Naive thymus-derived CD4-positive, alpha-beta T cell (primary cell): Measurements from ENCODE around the gene KCNK16. TPM values are rescaled to one million over a fixed set of nuclear protein-coding genes. Genes with fewer than 3 reads are reported as not detected.

ENCODE experiments used
- ATAC-seq: fragments of 150-1000 bp; cut with Tn5 transposase; 2 replicates; pipeline ENCODE4 v1.10.0; 2021; ENCODE audit warnings: mild to moderate bottlenecking, moderate library complexity
- CTCF ChIA-PET: fragments of 350-600 bp; sonication (Branson Sonifier 250); formaldehyde crosslinking; loops from one replicate; lab custom pipeline; 2021; ENCODE audit warnings: antibody characterized with exemption; lab: Charles Lee
- POLR2A ChIA-PET: fragments of 350-600 bp; sonication (Branson Sonifier 250); formaldehyde crosslinking; loops from one replicate; lab custom pipeline; 2021; ENCODE audit warnings: antibody characterized with exemption, inconsistent platforms; lab: Charles Lee
- DNase-seq, 9 donors: peaks; one replicate each; pipeline versions ENCODE4 v3.0.0 to v3.0.0-alpha.2; 2020 to 2022; ENCODE audit warnings: mixed read lengths in 1 of 9
- H3K27ac ChIP-seq: one replicate; pipeline ENCODE4 v1.7.0; 2013; ENCODE audit warnings: mild to moderate bottlenecking, low read depth, low read length, moderate library complexity
- H3K27me3 ChIP-seq, 2 donors: one replicate each; pipeline ENCODE4 v1.7.0; 2013; ENCODE audit warnings: low read length in 2 of 2, mild to moderate bottlenecking in 2 of 2, moderate library complexity in 2 of 2; ENCODE audit not compliant: control insufficient read depth in 2 of 2, insufficient read depth in 2 of 2
- H3K36me3 ChIP-seq, 3 experiments: 1 replicate in 2 of 3; 2 replicates in 1 of 3; pipeline ENCODE4 v1.7.0; 2013; ENCODE audit warnings: low read length in 3 of 3, mild to moderate bottlenecking in 3 of 3, moderate library complexity in 1 of 3; ENCODE audit not compliant: insufficient read depth in 3 of 3, control insufficient read depth in 2 of 3
- H3K4me1 ChIP-seq, 2 donors: one replicate each; pipeline ENCODE4 v1.7.0; 2013; ENCODE audit warnings: low read length in 2 of 2, mild to moderate bottlenecking in 2 of 2, moderate library complexity in 1 of 2; ENCODE audit not compliant: control insufficient read depth in 2 of 2, insufficient read depth in 2 of 2
- H3K4me3 ChIP-seq: 2 replicates; pipeline ENCODE4 v1.7.0; 2013; ENCODE audit warnings: mild to moderate bottlenecking, low read length
- H3K9me3 ChIP-seq, 3 experiments: 1 replicate in 2 of 3; 2 replicates in 1 of 3; pipeline ENCODE4 v1.7.0; 2013; ENCODE audit warnings: low read length in 3 of 3; ENCODE audit not compliant: control insufficient read depth in 2 of 3
- H3K27ac Mint-ChIP-seq, 9 donors: one replicate each; pipeline ENCODE4 v1.8.0; 2020 to 2022; ENCODE audit warnings: mixed read lengths in 9 of 9, mild to moderate bottlenecking in 8 of 9, moderate library complexity in 5 of 9, inconsistent platforms in 2 of 9
- H3K27me3 Mint-ChIP-seq, 5 donors: one replicate each; pipeline ENCODE4 v1.8.0; 2021 to 2022; ENCODE audit warnings: mixed read lengths in 5 of 5, mild to moderate bottlenecking in 1 of 5
- H3K36me3 Mint-ChIP-seq, 5 donors: one replicate each; pipeline ENCODE4 v1.8.0; 2020 to 2022; ENCODE audit warnings: mixed read lengths in 5 of 5, mild to moderate bottlenecking in 3 of 5, inconsistent platforms in 1 of 5
- H3K4me1 Mint-ChIP-seq, 7 donors: one replicate each; pipeline ENCODE4 v1.8.0; 2020 to 2022; ENCODE audit warnings: mixed read lengths in 7 of 7, mild to moderate bottlenecking in 3 of 7, inconsistent platforms in 1 of 7
- H3K4me3 Mint-ChIP-seq, 10 donors: one replicate each; pipeline ENCODE4 v1.8.0; 2020 to 2022; ENCODE audit warnings: mild to moderate bottlenecking in 10 of 10, mixed read lengths in 10 of 10, moderate library complexity in 6 of 10, inconsistent platforms in 2 of 10
- H3K9me3 Mint-ChIP-seq, 11 donors: one replicate each; pipeline ENCODE4 v1.8.0; 2020 to 2022; ENCODE audit warnings: mixed read lengths in 11 of 11, mild to moderate bottlenecking in 4 of 11, inconsistent platforms in 1 of 11, moderate library complexity in 1 of 11
- intact Hi-C, 2 donors: fragments of 100-400 bp; cut with micrococcal nuclease; formaldehyde crosslinking; loops; one replicate each; pipeline ENCODE4 v1.15.1; 2023
- polyA plus RNA-seq, 2 donors: library from polyadenylated mRNA; unstranded; fragments of 300-500 nt; fragmentation: Illumina TruSeq; gene quantifications; one replicate each; pipeline ENCODE4 v1.2.3, GENCODE V29; 2021
- total RNA-seq, 6 experiments: library from RNA in 5 of 6; stranded (reverse) in 5 of 6; gene quantifications; 1 replicate in 5 of 6; 2 replicates in 1 of 6; pipeline ENCODE4 v1.2.3 and lab custom pipeline; 2021 to 2026

Gene KCNK16
- total and polyA plus RNA-seq, 7 experiments from 2014 or later, result not detected

DNA sequence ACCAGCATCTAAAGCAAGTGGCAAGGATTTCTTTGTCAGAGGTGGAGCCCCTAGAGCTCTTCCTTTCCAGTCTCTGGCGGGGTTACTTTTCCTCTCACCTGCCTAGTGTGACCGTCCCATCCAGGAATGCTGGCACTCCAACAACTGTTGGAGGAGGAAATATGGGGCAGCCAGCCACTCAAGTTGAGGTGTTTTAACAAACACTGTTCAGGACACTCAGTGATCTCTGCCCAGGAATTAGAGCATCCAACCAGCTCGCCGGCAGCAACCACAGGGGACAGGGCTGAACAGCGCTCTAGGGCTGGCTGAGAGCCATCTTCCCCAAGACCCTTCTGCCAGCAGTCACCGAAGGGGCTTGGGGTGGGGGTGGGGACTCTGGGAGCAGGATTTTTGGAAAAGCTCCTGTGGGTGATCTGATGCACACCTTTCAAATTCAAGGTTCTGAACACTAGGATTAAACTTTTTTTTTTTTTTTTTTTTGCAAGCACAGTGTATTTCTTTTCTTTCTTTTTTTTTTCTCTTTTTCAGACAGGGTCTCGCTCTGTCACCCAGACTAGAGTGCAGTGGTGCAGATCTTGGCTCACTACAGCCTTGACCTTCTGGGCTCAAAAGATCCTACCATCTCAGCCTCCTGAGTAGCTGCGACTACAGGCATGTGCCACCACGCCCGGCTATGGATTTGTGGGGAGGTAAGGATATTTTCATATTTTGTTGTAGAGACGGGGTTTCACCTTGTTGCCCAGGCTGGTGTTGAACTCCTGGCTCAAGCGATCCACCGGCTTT, 28.4 kb upstream of the KCNK16 start:
- intact Hi-C loops, result no loop called here
- Mint-ChIP-seq H3K27me3 (peaks cover 0 to 5% (median 0%) of the 10 kb centered on the region in 5 donors), H3K27ac (no peak overlapping the region), H3K4me3 (no peak overlapping the region), H3K9me3 (no peaks in the 10 kb centered on the region), H3K36me3 (no peaks in the 10 kb centered on the region), H3K4me1 (peaks cover 0 to 4% (median 0%) of the 10 kb centered on the region in 7 donors)
- ATAC-seq, result no peak
- no peaks in the 10 kb centered on the region for H3K9me3 ChIP-seq
- DNase-seq, result no peak
- ChIA-PET CTCF (no interaction called here), POLR2A (no interaction called here)
- no peaks in the 10 kb centered on the region for H3K4me1 ChIP-seq
- no peaks in the 10 kb centered on the region for H3K36me3 ChIP-seq
- no peak overlapping the region for H3K4me3 ChIP-seq
- H3K27me3 ChIP-seq, result no peaks in the 10 kb centered on the region
- H3K27ac ChIP-seq, result no peak overlapping the region

DNA sequence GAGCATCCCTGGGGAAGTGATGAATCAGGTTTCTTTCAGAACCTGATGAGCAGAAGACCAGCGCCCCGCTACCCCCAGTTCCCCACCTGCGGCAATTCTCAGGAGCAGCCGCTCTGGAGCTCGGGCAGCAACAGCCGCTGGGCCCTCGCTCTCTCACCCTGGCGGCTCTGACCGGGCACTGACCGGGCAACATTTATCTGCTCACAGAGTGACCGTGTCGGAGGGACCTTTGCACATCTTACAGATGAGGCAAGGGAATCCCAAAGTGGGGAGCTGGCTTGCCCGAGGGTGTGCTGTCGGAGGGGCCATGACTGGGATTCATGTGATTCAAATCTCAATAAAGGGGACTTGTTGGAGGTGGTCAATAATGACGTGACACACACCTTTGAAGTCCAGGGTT, 26.2 kb upstream of the KCNK16 start:
- intact Hi-C loops, result loop anchor here (1.0 to 10.0 kb wide), 7 partner anchors 959 to 1969 kb away; partner anchors contain the start of gene UNC5CL (in 1 of the 2)

DNA sequence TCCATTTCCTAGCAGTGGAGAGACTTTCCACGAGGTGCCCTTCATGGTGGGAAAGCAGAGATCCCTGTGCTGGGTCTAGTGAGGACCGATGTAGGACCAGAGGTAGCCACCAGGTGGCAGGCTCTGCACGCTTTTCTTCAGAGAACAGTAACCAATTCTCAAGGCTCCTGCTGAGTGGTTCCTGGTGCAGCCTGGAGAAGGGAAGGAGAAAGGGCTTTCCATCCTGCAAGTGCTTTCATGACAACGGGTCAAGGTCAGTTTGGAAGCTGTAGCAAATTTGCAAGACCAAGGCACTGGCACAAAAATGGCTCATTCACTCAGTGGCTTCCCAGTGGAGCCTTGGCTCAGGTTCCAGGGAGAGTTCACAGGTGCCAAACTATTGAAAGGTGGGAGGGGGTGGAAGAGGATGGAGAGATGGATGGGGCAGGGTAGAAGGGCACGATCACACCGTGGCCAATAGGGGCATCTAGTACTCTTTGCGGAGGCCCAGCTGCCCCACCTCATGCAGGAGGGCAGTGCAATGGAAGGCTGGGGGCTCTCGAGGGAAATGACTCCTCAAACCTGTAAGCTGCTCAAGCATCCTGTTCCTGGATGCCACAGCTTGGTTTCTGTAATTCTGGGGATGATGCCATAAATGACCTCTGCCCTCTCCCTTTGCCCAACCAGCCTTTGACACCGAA, 25.5 kb upstream of the KCNK16 start:
- peak in 7 of 9 donors; percentile 16 to 63 (median 31) for DNase-seq
- Mint-ChIP-seq H3K27me3 (peaks cover 0 to 5% (median 0%) of the 10 kb centered on the region in 5 donors), H3K36me3 (no peaks in the 10 kb centered on the region), H3K27ac (peak overlapping the region in 2 of 9 donors; percentile 18 to 60), H3K9me3 (no peaks in the 10 kb centered on the region), H3K4me3 (no peak overlapping the region), H3K4me1 (peaks cover 0 to 4% (median 0%) of the 10 kb centered on the region in 7 donors)
- CTCF ChIA-PET, result interaction anchor here (0.6 to 0.7 kb wide), 2 partner anchors 516 to 1715 kb away, joined by 4 read pairs; no protein-coding TSS in a partner anchor
- H3K27ac ChIP-seq, result no peak overlapping the region
- H3K4me1 ChIP-seq, result no peaks in the 10 kb centered on the region
- intact Hi-C loops, result loop anchor here (1.0 to 10.0 kb wide), 7 partner anchors 959 to 1969 kb away; partner anchors contain the start of gene UNC5CL (in 1 of the 2)
- H3K9me3 ChIP-seq, result no peaks in the 10 kb centered on the region
- no peak overlapping the region for H3K4me3 ChIP-seq
- H3K36me3 ChIP-seq, result no peaks in the 10 kb centered on the region
- POLR2A ChIA-PET, result no interaction called here
- ATAC-seq, result peak; percentile 75
- H3K27me3 ChIP-seq, result no peaks in the 10 kb centered on the region

More for the DNA sequence above, 26.2 kb upstream of the KCNK16 start:
- DNase-seq, result no peak
- Histone ChIP-seq H3K4me3 (no peak overlapping the region), H3K27ac (no peak overlapping the region), H3K27me3 (no peaks in the 10 kb centered on the region), H3K9me3 (no peaks in the 10 kb centered on the region), H3K36me3 (no peaks in the 10 kb centered on the region), H3K4me1 (no peaks in the 10 kb centered on the region)
- H3K27me3 Mint-ChIP-seq, result peaks cover 0 to 5% (median 0%) of the 10 kb centered on the region in 5 donors
- no peak overlapping the region for H3K4me3 Mint-ChIP-seq
- no peaks in the 10 kb centered on the region for H3K36me3 Mint-ChIP-seq
- no peak for ATAC-seq
- POLR2A ChIA-PET, result no interaction called here
- no peaks in the 10 kb centered on the region for H3K9me3 Mint-ChIP-seq
- H3K4me1 Mint-ChIP-seq, result peaks cover 0 to 4% (median 0%) of the 10 kb centered on the region in 7 donors
- H3K27ac Mint-ChIP-seq, result no peak overlapping the region
- CTCF ChIA-PET, result interaction anchor here (0.7 kb wide), 1 partner anchor 1714 kb away, joined by 4 read pairs; no protein-coding TSS in a partner anchor

DNA sequence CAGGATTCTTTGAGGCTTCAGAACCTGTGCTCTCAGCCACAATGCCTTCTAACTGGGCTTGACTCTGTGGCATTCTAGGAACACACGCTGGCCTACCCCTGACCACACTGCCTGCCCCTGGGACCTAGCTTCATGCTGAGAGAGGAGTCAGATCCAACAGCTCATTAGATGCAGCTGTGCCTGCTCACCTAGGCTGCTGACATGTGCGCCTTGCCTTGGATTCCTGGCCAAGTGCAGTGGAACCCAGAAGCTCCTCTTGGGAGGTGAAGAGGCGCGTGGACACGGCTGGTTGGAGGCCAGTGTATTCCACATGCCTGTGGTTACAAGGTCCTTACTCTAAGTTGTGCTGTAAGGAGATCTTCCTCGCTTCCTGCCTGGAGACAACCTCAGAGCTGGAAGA, 24.7 kb upstream of the KCNK16 start:
- intact Hi-C loops, result loop anchor here (5.0 to 10.0 kb wide), 6 partner anchors 960 to 1970 kb away; no protein-coding TSS in a partner anchor
- DNase-seq (no peak), ATAC-seq (no peak)
- Histone ChIP-seq H3K36me3 (no peaks in the 10 kb centered on the region), H3K27me3 (no peaks in the 10 kb centered on the region), H3K9me3 (no peaks in the 10 kb centered on the region), H3K27ac (no peak overlapping the region), H3K4me3 (no peak overlapping the region), H3K4me1 (no peaks in the 10 kb centered on the region)
- H3K4me1 Mint-ChIP-seq, result peaks cover 0 to 4% (median 0%) of the 10 kb centered on the region in 7 donors
- ChIA-PET POLR2A (no interaction called here), CTCF (interaction anchor here (0.8 kb wide), 1 partner anchor 11 kb away, joined by 3 read pairs; no protein-coding TSS in a partner anchor)
- H3K36me3 Mint-ChIP-seq, result no peaks in the 10 kb centered on the region
- H3K27ac Mint-ChIP-seq, result no peak overlapping the region
- peaks cover 0 to 5% (median 0%) of the 10 kb centered on the region in 5 donors for H3K27me3 Mint-ChIP-seq
- H3K9me3 Mint-ChIP-seq, result no peaks in the 10 kb centered on the region
- H3K4me3 Mint-ChIP-seq, result no peak overlapping the region

DNA sequence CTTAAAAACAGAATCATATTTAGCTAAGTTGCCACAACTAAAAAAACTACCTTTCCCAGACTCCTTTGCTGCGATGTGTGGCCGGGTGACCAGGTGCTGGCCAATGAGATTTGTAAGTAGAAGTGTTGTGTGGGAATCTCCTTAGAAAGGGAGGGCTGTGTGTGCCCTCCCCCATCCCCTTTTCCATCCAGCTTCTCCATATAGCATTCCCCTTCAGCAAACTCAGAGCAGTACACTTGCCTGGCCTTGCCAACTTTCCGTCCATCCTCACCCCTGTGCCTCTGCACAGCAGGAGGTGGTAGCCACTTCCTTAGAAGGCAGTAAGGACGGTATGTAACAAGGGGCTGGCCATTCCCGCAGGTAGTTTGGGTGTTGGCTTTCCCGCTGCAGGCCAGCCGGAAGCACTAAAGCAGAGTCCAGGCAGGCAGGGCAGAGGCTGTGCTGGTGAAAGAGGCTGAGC, 22.3 kb upstream of the KCNK16 start:
- Histone ChIP-seq H3K27me3 (no peaks in the 10 kb centered on the region), H3K9me3 (no peaks in the 10 kb centered on the region), H3K36me3 (no peaks in the 10 kb centered on the region), H3K27ac (no peak overlapping the region), H3K4me3 (no peak overlapping the region), H3K4me1 (no peaks in the 10 kb centered on the region)
- Mint-ChIP-seq H3K27me3 (peaks cover 0 to 10% (median 0%) of the 10 kb centered on the region in 5 donors), H3K4me3 (no peak overlapping the region), H3K9me3 (no peaks in the 10 kb centered on the region), H3K4me1 (peaks cover 0 to 7% (median 0%) of the 10 kb centered on the region in 7 donors), H3K27ac (no peak overlapping the region), H3K36me3 (no peaks in the 10 kb centered on the region)
- ChIA-PET POLR2A (no interaction called here), CTCF (interaction anchor here (0.5 kb wide), 1 partner anchor 8 kb away, joined by 3 read pairs; no protein-coding TSS in a partner anchor)
- intact Hi-C loops, result loop anchor here (5.0 to 10.0 kb wide), 6 partner anchors 962 to 1972 kb away; no protein-coding TSS in a partner anchor
- DNase-seq (no peak), ATAC-seq (no peak)

DNA sequence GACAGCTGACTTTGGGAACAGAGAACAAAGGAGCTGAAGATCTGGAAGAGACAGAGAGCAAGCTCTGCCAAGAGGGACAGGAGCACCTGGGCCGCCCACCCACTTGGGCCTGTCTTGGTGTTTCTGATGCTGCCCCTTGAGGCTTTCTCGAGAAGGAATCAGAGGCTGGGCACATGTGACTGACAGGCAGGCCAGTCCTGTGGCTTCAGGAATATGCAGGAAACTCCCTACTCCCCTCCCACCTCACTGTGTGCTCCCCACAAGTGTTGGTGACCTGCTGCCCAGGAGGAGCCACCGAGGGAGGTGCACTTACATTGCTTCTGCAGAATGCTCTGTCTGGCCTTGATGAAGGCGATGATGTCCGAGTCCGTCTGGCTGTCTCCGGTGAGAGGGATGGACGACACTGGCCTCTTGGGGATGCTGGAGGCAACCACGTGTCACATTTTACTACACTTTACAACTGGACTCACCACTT, 20.9 kb upstream of the KCNK16 start:
- Histone ChIP-seq H3K27ac (no peak overlapping the region), H3K9me3 (no peaks in the 10 kb centered on the region), H3K36me3 (no peaks in the 10 kb centered on the region), H3K4me1 (no peaks in the 10 kb centered on the region), H3K4me3 (no peak overlapping the region), H3K27me3 (no peaks in the 10 kb centered on the region)
- Mint-ChIP-seq H3K9me3 (no peaks in the 10 kb centered on the region), H3K27me3 (peaks cover 2 to 19% (median 4%) of the 10 kb centered on the region in 5 donors), H3K4me1 (peaks cover 0 to 9% (median 0%) of the 10 kb centered on the region in 7 donors), H3K27ac (peak overlapping the region in 1 of 9 donors; percentile 34), H3K36me3 (no peaks in the 10 kb centered on the region), H3K4me3 (no peak overlapping the region)
- DNase-seq, result no peak
- ATAC-seq, result no peak
- ChIA-PET CTCF (no interaction called here), POLR2A (no interaction called here)
- intact Hi-C loops, result loop anchor here in 1 of 2 donors (10.0 kb wide), 1 partner anchor 1681 kb away; no protein-coding TSS in a partner anchor
